HAP-1 (cell line): ENCODE measurements around the gene PRR35.
A peak's percentile ranks its signal among the peaks of the same experiment; 100 is the strongest.

ENCODE experiments used
- DNase-seq, 2 experiments: peaks; one replicate each; pipeline ENCODE4 v3.0.0-alpha.2; 2016 to 2020; ENCODE audit warnings: low spot score in 2 of 2
- H3K27me3 ChIP-seq: fragments of 250-450 bp; sonication (Bioruptor Pico); 2 replicates; pipeline ENCODE4 v1.5.1; 2020; ENCODE audit warnings: low read depth, mild to moderate bottlenecking, moderate library complexity
- H3K36me3 ChIP-seq: fragments of 250-450 bp; sonication (Bioruptor Pico); replicated peaks from 2 replicates; pipeline ENCODE4 v1.5.1; 2020; ENCODE audit warnings: mild to moderate bottlenecking
- H3K4me1 ChIP-seq: fragments of 250-450 bp; sonication (Bioruptor Pico); 2 replicates; pipeline ENCODE4 v1.5.1; 2020; ENCODE audit warnings: mild to moderate bottlenecking
- H3K4me3 ChIP-seq: fragments of 250-450 bp; sonication (Bioruptor Pico); 2 replicates; pipeline ENCODE4 v1.5.1; 2020; ENCODE audit warnings: mild to moderate bottlenecking, moderate library complexity
- H3K9me3 ChIP-seq: fragments of 250-450 bp; sonication (Bioruptor Pico); 2 replicates; pipeline ENCODE4 v1.5.1; 2020; ENCODE audit warnings: mild to moderate bottlenecking, moderate library complexity
- in situ Hi-C: fragments of 300-500 bp; cut with MboI; formaldehyde crosslinking; loops from 3 replicates; pipeline ENCODE4 v1.14.3; 2020; ENCODE audit warnings: low sequenced_read_pairs, inconsistent platforms, mixed read lengths

Gene PRR35

GRCh38 chr16:583470-583814, 23.2 kb downstream of the PRR35 start:
- no peaks in the 10 kb centered on the region for H3K9me3 ChIP-seq
- in situ Hi-C loops = no loop called here
- H3K4me1 ChIP-seq = no peaks in the 10 kb centered on the region
- no peak overlapping the region for H3K4me3 ChIP-seq
- H3K36me3 ChIP-seq = no peaks in the 10 kb centered on the region; the same call in 1 of the 2 replicates
- no peak for DNase-seq
- H3K27me3 ChIP-seq = no peaks in the 10 kb centered on the region

GRCh38 chr16:583815-584591, 23.8 kb downstream of the PRR35 start:
- Histone ChIP-seq H3K4me1 (no peaks in the 10 kb centered on the region), H3K9me3 (no peaks in the 10 kb centered on the region), H3K36me3 (no peaks in the 10 kb centered on the region; the same call in 1 of the 2 replicates), H3K27me3 (no peaks in the 10 kb centered on the region), H3K4me3 (no peak overlapping the region)
- in situ Hi-C loops = no loop called here
- no peak for DNase-seq

GRCh38 chr16:585351-585750, 25.2 kb downstream of the PRR35 start:
- no peaks in the 10 kb centered on the region for H3K27me3 ChIP-seq
- H3K36me3 ChIP-seq = no peaks in the 10 kb centered on the region; the same call in 1 of the 2 replicates
- DNase-seq = peak in 1 of 2 experiments; percentile 43
- H3K9me3 ChIP-seq = no peaks in the 10 kb centered on the region
- H3K4me3 ChIP-seq = no peak overlapping the region
- H3K4me1 ChIP-seq = no peaks in the 10 kb centered on the region
- in situ Hi-C loops = no loop called here

GRCh38 chr16:586047-586644, 26.0 kb downstream of the PRR35 start:
- no peak for DNase-seq
- Histone ChIP-seq H3K36me3 (no peaks in the 10 kb centered on the region; the same call in 1 of the 2 replicates), H3K27me3 (no peaks in the 10 kb centered on the region), H3K4me1 (0 out of 2 replicates have a peak, but pooled peaks cover 5% of the 10 kb centered on the region), H3K9me3 (no peaks in the 10 kb centered on the region), H3K4me3 (no peak overlapping the region)
- in situ Hi-C loops = no loop called here

GRCh38 chr16:586645-587590, 26.7 kb downstream of the PRR35 start:
- H3K36me3 ChIP-seq = no peaks in the 10 kb centered on the region; the same call in 1 of the 2 replicates
- H3K9me3 ChIP-seq = no peaks in the 10 kb centered on the region
- in situ Hi-C loops = no loop called here
- no peak for DNase-seq
- H3K4me3 ChIP-seq = no peak overlapping the region
- H3K4me1 ChIP-seq = 0 out of 2 replicates have a peak, but pooled peaks cover 5% of the 10 kb centered on the region
- H3K27me3 ChIP-seq = no peaks in the 10 kb centered on the region

GRCh38 chr16:588639-588888, 28.4 kb downstream of the PRR35 start:
- peak; percentile 23 to 55 for DNase-seq
- peak overlapping the region; percentile 97 for H3K4me3 ChIP-seq
- H3K36me3 ChIP-seq = no peaks in the 10 kb centered on the region; the same call in 1 of the 2 replicates
- H3K9me3 ChIP-seq = no peaks in the 10 kb centered on the region
- no peaks in the 10 kb centered on the region for H3K27me3 ChIP-seq
- in situ Hi-C loops = no loop called here
- 0 out of 2 replicates have a peak, but pooled peaks cover 5% of the 10 kb centered on the region for H3K4me1 ChIP-seq

GRCh38 chr16:588889-589657, 28.9 kb downstream of the PRR35 start:
- in situ Hi-C loops = no loop called here
- DNase-seq = peak; percentile 82 to 98
- H3K4me3 ChIP-seq = peak overlapping the region; percentile 97
- no peaks in the 10 kb centered on the region for H3K9me3 ChIP-seq
- H3K27me3 ChIP-seq = no peaks in the 10 kb centered on the region
- H3K4me1 ChIP-seq = 0 out of 2 replicates have a peak, but pooled peaks cover 5% of the 10 kb centered on the region
- H3K36me3 ChIP-seq = no peaks in the 10 kb centered on the region; the same call in 1 of the 2 replicates

GRCh38 chr16:589658-590187, 29.5 kb downstream of the PRR35 start, which contains the start of gene RAB40C:
Gene RAB40C, plus strand, starts transcription at chr16:590066. Its CDS starts 226 bp downstream, at chr16:590292.
- Histone ChIP-seq H3K27me3 (no peaks in the 10 kb centered on the region), H3K4me1 (0 out of 2 replicates have a peak, but pooled peaks cover 5% of the 10 kb centered on the region), H3K9me3 (no peaks in the 10 kb centered on the region), H3K36me3 (no peaks in the 10 kb centered on the region; the same call in 1 of the 2 replicates), H3K4me3 (peak within 1 kb of the TSS; percentile 97)
- in situ Hi-C loops = no loop called here
- peak; percentile 93 to 99 for DNase-seq

- DNase-seq = no peak
- Histone ChIP-seq H3K4me3 (peak overlapping the region; percentile 57), H3K9me3 (no peaks in the 10 kb centered on the region), H3K36me3 (no peaks in the 10 kb centered on the region; the same call in 1 of the 2 replicates), H3K4me1 (0 out of 2 replicates have a peak, but pooled peaks cover 5% of the 10 kb centered on the region), H3K27me3 (no peaks in the 10 kb centered on the region)
- in situ Hi-C loops = no loop called here
Observed at GRCh38 chr16:590188-590814, 30.1 kb downstream of the PRR35 start.

- no peak for DNase-seq
- peak overlapping the region; percentile 57 for H3K4me3 ChIP-seq
- in situ Hi-C loops = no loop called here
- H3K27me3 ChIP-seq = no peaks in the 10 kb centered on the region
- no peaks in the 10 kb centered on the region; the same call in 1 of the 2 replicates for H3K36me3 ChIP-seq
- H3K9me3 ChIP-seq = no peaks in the 10 kb centered on the region
- 0 out of 2 replicates have a peak, but pooled peaks cover 5% of the 10 kb centered on the region for H3K4me1 ChIP-seq
Observed at GRCh38 chr16:590815-591200, 30.6 kb downstream of the PRR35 start.

GRCh38 chr16:591231-591630, 31.0 kb downstream of the PRR35 start:
- Histone ChIP-seq H3K9me3 (no peaks in the 10 kb centered on the region), H3K36me3 (no peaks in the 10 kb centered on the region; the same call in 1 of the 2 replicates), H3K4me1 (0 out of 2 replicates have a peak, but pooled peaks cover 5% of the 10 kb centered on the region), H3K27me3 (no peaks in the 10 kb centered on the region), H3K4me3 (peak overlapping the region; percentile 57)
- no peak for DNase-seq
- in situ Hi-C loops = no loop called here

GRCh38 chr16:591892-592517, 31.8 kb downstream of the PRR35 start:
- no peaks in the 10 kb centered on the region for H3K27me3 ChIP-seq
- no peaks in the 10 kb centered on the region; the same call in 1 of the 2 replicates for H3K36me3 ChIP-seq
- 0 out of 2 replicates have a peak, but pooled peaks cover 5% of the 10 kb centered on the region for H3K4me1 ChIP-seq
- H3K9me3 ChIP-seq = no peaks in the 10 kb centered on the region
- DNase-seq = peak in 1 of 2 experiments; percentile 6
- in situ Hi-C loops = no loop called here
- H3K4me3 ChIP-seq = no peak overlapping the region
